ENCODE data around the gene KCNAB2.

KCNAB2 gene

GRCh38 chr1:6025269-6026094 is 20.2 kb upstream of the KCNAB2 start:
- Histone ChIP-seq H2AFZ (ENCODE audit: low read length) (0 out of 2 replicates have a peak overlapping the region, but pooled peaks have one; percentile 54), H3K4me1 (ENCODE audit: insufficient read depth, low read length, poor library complexity, severe bottlenecking) (peaks cover 30% of the 10 kb centered on the region), H3K27me3 (ENCODE audit: insufficient read depth, low read length, poor library complexity, severe bottlenecking) (no peaks in the 10 kb centered on the region), H3K9me3 (ENCODE audit: insufficient read depth, low read depth, low read length) (no peaks in the 10 kb centered on the region), H3K36me3 (ENCODE audit: insufficient read depth, low read length) (peaks cover 13% of the 10 kb centered on the region; the same call in 1 of the 2 replicates), H3K4me2 (ENCODE audit: low read depth, low read length, poor library complexity, severe bottlenecking) (peak overlapping the region; percentile 92), H3K4me3 (ENCODE audit: low read length, poor library complexity, severe bottlenecking) (peak overlapping the region; percentile 98), H3K9me2 (replicated peaks; ENCODE audit: low read depth, low read length) (no peaks in the 10 kb centered on the region), H3K9ac (ENCODE audit: low read depth, low read length, poor library complexity, severe bottlenecking) (peak overlapping the region; percentile 86), H4K20me1 (ENCODE audit: insufficient read depth, low read length, poor library complexity, severe bottlenecking) (peaks cover 39% of the 10 kb centered on the region), H3K79me2 (ENCODE audit: insufficient read depth, low read length) (peaks cover 60% of the 10 kb centered on the region), H3F3A (ENCODE audit: low read depth) (0 out of 2 replicates have a peak, but pooled peaks cover 5% of the 10 kb centered on the region)
- no peak for TF ChIP-seq EZH2phosphoT487 (IDR thresholded peaks at IDR 0.05; ENCODE audit: borderline replicate concordance)

GRCh38 chr1:6026095-6026809 is 19.4 kb upstream of the KCNAB2 start:
- peaks cover 46% of the 10 kb centered on the region for H4K20me1 ChIP-seq (ENCODE audit: insufficient read depth, low read length, poor library complexity, severe bottlenecking)
- H3K9me3 ChIP-seq (ENCODE audit: insufficient read depth, low read depth, low read length): no peaks in the 10 kb centered on the region
- no peak for TF ChIP-seq EZH2phosphoT487 (IDR thresholded peaks at IDR 0.05; ENCODE audit: borderline replicate concordance)
- TF ChIP-seq CTCF (conservative IDR thresholded peaks at IDR 0.05; ENCODE audit: low read length): no peak
- H3K4me3 ChIP-seq (ENCODE audit: low read length, poor library complexity, severe bottlenecking): peak overlapping the region; percentile 98
- 0 out of 2 replicates have a peak, but pooled peaks cover 5% of the 10 kb centered on the region for H3F3A ChIP-seq (ENCODE audit: low read depth)
- H2AFZ ChIP-seq (ENCODE audit: low read length): 0 out of 2 replicates have a peak overlapping the region, but pooled peaks have one; percentile 54
- H3K79me2 ChIP-seq (ENCODE audit: insufficient read depth, low read length): peaks cover 68% of the 10 kb centered on the region
- peaks cover 37% of the 10 kb centered on the region for H3K4me1 ChIP-seq (ENCODE audit: insufficient read depth, low read length, poor library complexity, severe bottlenecking)
- H3K9ac ChIP-seq (ENCODE audit: low read depth, low read length, poor library complexity, severe bottlenecking): peak overlapping the region; percentile 97
- H3K27me3 ChIP-seq (ENCODE audit: insufficient read depth, low read length, poor library complexity, severe bottlenecking): no peaks in the 10 kb centered on the region
- H3K9me2 ChIP-seq (replicated peaks; ENCODE audit: low read depth, low read length): no peaks in the 10 kb centered on the region
- H3K36me3 ChIP-seq (ENCODE audit: insufficient read depth, low read length): peaks cover 17% of the 10 kb centered on the region; the same call in 1 of the 2 replicates
- peak overlapping the region; percentile 92 for H3K4me2 ChIP-seq (ENCODE audit: low read depth, low read length, poor library complexity, severe bottlenecking)

- Histone ChIP-seq H4K20me1 (ENCODE audit: insufficient read depth, low read length, poor library complexity, severe bottlenecking) (peaks cover 60% of the 10 kb centered on the region), H3K9me2 (replicated peaks; ENCODE audit: low read depth, low read length) (no peaks in the 10 kb centered on the region), H3K4me1 (ENCODE audit: insufficient read depth, low read length, poor library complexity, severe bottlenecking) (peaks cover 48% of the 10 kb centered on the region), H3K9me3 (ENCODE audit: insufficient read depth, low read depth, low read length) (no peaks in the 10 kb centered on the region), H3K4me3 (ENCODE audit: low read length, poor library complexity, severe bottlenecking) (peak overlapping the region; percentile 98), H3F3A (ENCODE audit: low read depth) (0 out of 2 replicates have a peak, but pooled peaks cover 5% of the 10 kb centered on the region), H3K4me2 (ENCODE audit: low read depth, low read length, poor library complexity, severe bottlenecking) (peak overlapping the region; percentile 88), H2AFZ (ENCODE audit: low read length) (no peak overlapping the region), H3K79me2 (ENCODE audit: insufficient read depth, low read length) (peaks cover 81% of the 10 kb centered on the region), H3K36me3 (ENCODE audit: insufficient read depth, low read length) (peaks cover 17% of the 10 kb centered on the region; the same call in 1 of the 2 replicates), H3K9ac (ENCODE audit: low read depth, low read length, poor library complexity, severe bottlenecking) (peak overlapping the region; percentile 97), H3K27me3 (ENCODE audit: insufficient read depth, low read length, poor library complexity, severe bottlenecking) (no peaks in the 10 kb centered on the region)
- TF ChIP-seq EZH2phosphoT487 (IDR thresholded peaks at IDR 0.05; ENCODE audit: borderline replicate concordance): no peak
- TF ChIP-seq CTCF (conservative IDR thresholded peaks at IDR 0.05; ENCODE audit: low read length): no peak
Measured at GRCh38 chr1:6027591-6027990, 18.1 kb upstream of the KCNAB2 start.
